K562 (cell line): Measurements from ENCODE around the gene RSRC1. TPM values are rescaled to one million over a fixed set of nuclear protein-coding genes. Genes with fewer than 3 reads are reported as not detected.

Experiments
- ATAC-seq: fragments of 200-7000 bp; cut with Tn5 transposase; 3 replicates; pipeline ENCODE4 v1.9.1; 2020; ENCODE audit warnings: moderate library complexity
- BruUV-seq: library from RNA; stranded (reverse); fragments of 400-500 nt; replicated peaks from 2 replicates; lab custom pipeline; 2021; lab: Mats Ljungman, UMichigan
- CTCF ChIA-PET: fragments of 300-600 bp; formaldehyde crosslinking; extraction: SDS; loops from one replicate; lab custom pipeline; 2021; ENCODE audit warnings: low intra/inter-chr PET ratio; lab: Yijun Ruan, JAX
- POLR2A ChIA-PET: fragments of 300-600, 350-650 bp; sonication (Branson Sonifier 250); formaldehyde crosslinking; extraction: SDS; loops from one replicate; lab custom pipeline; 2021; ENCODE audit warnings: antibody characterized with exemption, inconsistent platforms; lab: Yijun Ruan, JAX
- DNase-seq, 4 experiments: peaks; one replicate each; pipeline versions ENCODE4 v3.0.0 to v3.0.0-alpha.2; 2011 to 2018; ENCODE audit warnings: low spot score in 3 of 4, mixed read lengths in 3 of 4; ENCODE audit errors: extremely low read depth in 1 of 4
- FAIRE-seq: peaks from 2 replicates; lab custom pipeline; 2011; peaks lifted over from hg19 to GRCh38; lab: Jason Lieb, UNC
- H2AFZ ChIP-seq: 2 replicates; pipeline ENCODE4 v1.6.0; 2011; ENCODE audit warnings: low read depth, low read length, control low read depth, inconsistent platforms
- H3K27ac ChIP-seq: fragments of 200-600 bp; 3 replicates; pipeline ENCODE4 v1.8.0; 2011; ENCODE audit warnings: low read depth, mild to moderate bottlenecking, control low read depth, inconsistent platforms, low read length, moderate library complexity, mixed read lengths; ENCODE audit errors: extremely low read depth
- H3K27me3 ChIP-seq, 2 experiments: fragments of 300-600 bp in 1 of 2; 2 replicates in 1 of 2; 3 replicates in 1 of 2; pipeline versions ENCODE4 v1.6.0 to v1.8.0; 2011; ENCODE audit warnings: inconsistent platforms in 2 of 2, low read length in 2 of 2, mild to moderate bottlenecking in 1 of 2, mixed read lengths in 1 of 2, moderate library complexity in 1 of 2; ENCODE audit not compliant: control insufficient read depth in 2 of 2, insufficient read depth in 2 of 2
- H3K36me3 ChIP-seq: fragments of 300-600 bp; 3 replicates; pipeline ENCODE4 v1.8.0; 2011; ENCODE audit warnings: mild to moderate bottlenecking, low read length, inconsistent platforms; ENCODE audit not compliant: control insufficient read depth, insufficient read depth
- H3K4me1 ChIP-seq, 2 experiments: fragments of 200-600 bp in 1 of 2; replicated peaks in 1 of 2; 2 replicates in 1 of 2; 3 replicates in 1 of 2; pipeline versions ENCODE4 v1.5.1 to v1.8.0; 2011; ENCODE audit warnings: inconsistent platforms in 2 of 2, low read length in 2 of 2, mild to moderate bottlenecking in 1 of 2, mixed read lengths in 1 of 2, moderate library complexity in 1 of 2; ENCODE audit not compliant: control insufficient read depth in 2 of 2, insufficient read depth in 2 of 2
- H3K4me2 ChIP-seq: 2 replicates; pipeline ENCODE4 v1.6.1; 2011; ENCODE audit warnings: low read length, control low read depth, inconsistent platforms, mixed read lengths; ENCODE audit not compliant: insufficient read depth
- H3K4me3 ChIP-seq: fragments of 200-600 bp; sonication (generic), shearing (Covaris generic); 2 replicates; pipeline ENCODE4 v1.5.1; 2016; ENCODE audit warnings: control low read depth, inconsistent platforms
- H3K79me2 ChIP-seq: fragments of 200-600 bp; 3 replicates; pipeline ENCODE4 v1.8.0; 2011; ENCODE audit warnings: low read length, inconsistent platforms; ENCODE audit not compliant: control insufficient read depth, insufficient read depth
- H3K9ac ChIP-seq, 2 experiments: 2 replicates each; pipeline versions ENCODE4 v1.6.0 to v1.6.1; 2011; ENCODE audit warnings: low read depth in 2 of 2, low read length in 2 of 2, control low read depth in 1 of 2, inconsistent platforms in 1 of 2, mild to moderate bottlenecking in 1 of 2, mixed read lengths in 1 of 2; ENCODE audit not compliant: insufficient read depth in 1 of 2
- H3K9me1 ChIP-seq: one replicate; pipeline ENCODE4 v1.6.0; 2011; ENCODE audit warnings: inconsistent platforms, mild to moderate bottlenecking, low read length, moderate library complexity; ENCODE audit not compliant: control insufficient read depth, insufficient read depth
- H3K9me3 ChIP-seq: replicated peaks from 2 replicates; pipeline ENCODE4 v1.5.1; 2011; ENCODE audit warnings: low read depth, low read length, inconsistent platforms; ENCODE audit not compliant: control insufficient read depth, insufficient read depth
- H4K20me1 ChIP-seq: replicated peaks from 2 replicates; pipeline ENCODE4 v1.6.1; 2011; ENCODE audit warnings: low read length, inconsistent platforms, mixed read lengths; ENCODE audit not compliant: control insufficient read depth, insufficient read depth
- ARNT ChIP-seq, 2 experiments: fragments of 450-650 bp; IDR thresholded peaks; 2 replicates each; pipeline ENCODE4 v1.6.1; 2016; ENCODE audit warnings: mild to moderate bottlenecking in 1 of 2
- CTCF ChIP-seq, 3 experiments: IDR thresholded peaks in 2 of 3; conservative IDR thresholded peaks in 1 of 3; 2 replicates each; pipeline ENCODE4 v1.5.1; 2011 to 2012; ENCODE audit warnings: low read length in 3 of 3, mild to moderate bottlenecking in 3 of 3, control low read depth in 2 of 3, improper control_type of control experiment in 1 of 3, inconsistent platforms in 1 of 3, low read depth in 1 of 3, mixed read lengths in 1 of 3, moderate library complexity in 1 of 3; ENCODE audit not compliant: insufficient read depth in 2 of 3
- PRPF4 ChIP-seq: fragments of 200-400 bp; formaldehyde crosslinking; IDR thresholded peaks from one replicate; pipeline ENCODE4 v1.6.1; 2017; ENCODE audit warnings: low read length, low read depth, mild to moderate bottlenecking; ENCODE audit not compliant: insufficient read depth, poor library complexity, severe bottlenecking
- RAD21 ChIP-seq, 2 experiments: fragments of 250-450 bp in 1 of 2; fragments of 450-650 bp in 1 of 2; sonication (Bioruptor Pico) in 1 of 2; formaldehyde crosslinking in 1 of 2; IDR thresholded peaks in 1 of 2; conservative IDR thresholded peaks in 1 of 2; 2 replicates each; pipeline versions ENCODE4 v1.4.0 to v1.8.0; 2020 to 2022; ENCODE audit warnings: mild to moderate bottlenecking in 2 of 2, moderate library complexity in 1 of 2
- REST ChIP-seq, 2 experiments: fragments of 450-650 bp; formaldehyde crosslinking in 1 of 2; IDR thresholded peaks; 2 replicates each; pipeline versions ENCODE4 v1.4.0 to v1.6.1; 2014 to 2020; ENCODE audit warnings: mild to moderate bottlenecking in 2 of 2, borderline replicate concordance in 1 of 2, low read depth in 1 of 2
- USF2 ChIP-seq: sonication (generic); formaldehyde crosslinking; IDR thresholded peaks from 2 replicates; pipeline ENCODE4 v1.5.0; 2020; ENCODE audit warnings: missing genetic modification reagents
- WGBS: fragments of 100-300 bp; shearing (Covaris generic); methylation state at CpG from one replicate; pipeline ENCODE4 v1.1.6; 2016; ENCODE audit warnings: low coverage, mixed read lengths; ENCODE audit not compliant: insufficient coverage; ENCODE audit errors: missing lambda C conversion rate; 5-methylcytosine and 5-hydroxymethylcytosine counted together
- in situ Hi-C: fragments of 300-500 bp; cut with MboI; formaldehyde crosslinking; loops from 4 replicates; pipeline ENCODE4 v1.15.0; 2018; ENCODE audit warnings: inconsistent platforms, mixed read lengths
- intact Hi-C: fragments of 100-400 bp; cut with micrococcal nuclease; formaldehyde crosslinking; loops from 2 replicates; pipeline ENCODE4 v1.14.2; 2022
- polyA plus RNA-seq, 8 experiments: library from polyadenylated mRNA; depleted of rRNA in 4 of 8; stranded (reverse) in 5 of 8; unstranded in 3 of 8; fragments of >200 nt; fragmentation: Nextera tagmentation in 2 of 8; fragmentation: Illumina TruSeq in 1 of 8; extraction: Ambion mirVana in 2 of 8; extraction: Trizol in 1 of 8; gene quantifications; 2 replicates each; pipeline versions ENCODE4 v1.2.1 to v1.2.3, GENCODE V29; 2011 to 2014; ENCODE audit warnings: inconsistent platforms in 1 of 8, missing spikeins in 1 of 8
- total RNA-seq, 7 experiments: library from RNA; depleted of rRNA in 6 of 7; stranded (reverse); fragments of >200 nt in 6 of 7; fragmentation: Illumina TruSeq in 2 of 7; extraction: Trizol in 2 of 7; gene quantifications; 2 replicates each; pipeline versions ENCODE4 v1.2.1 to v1.2.3, GENCODE V29; 2011 to 2021; ENCODE audit warnings: low replicate concordance in 1 of 7

The RSRC1 gene
- total and polyA plus RNA-seq, 9 of the 15 experiments (the other 6 are each of a cell fraction or from before 2014, with no cell fraction given): 19.3 to 128 (median 75.5) TPM

GRCh38 chr3:158091531-158091930 lies 18.4 kb upstream of the RSRC1 start:
- CTCF ChIA-PET: no interaction called here
- H3K27me3 ChIP-seq: no peaks in the 10 kb centered on the region
- H4K20me1 ChIP-seq: no peaks in the 10 kb centered on the region
- no peak for TF ChIP-seq ARNT (IDR thresholded peaks at IDR 0.05)
- no peak for TF ChIP-seq USF2 (CRISPR knock-in tag)
- TF ChIP-seq PRPF4: no peak
- peak; percentile 57; the same call in 1 of the 2 replicates for TF ChIP-seq REST (IDR thresholded peaks at IDR 0.05; ENCODE audit: borderline replicate concordance)
- TF ChIP-seq REST (CRISPR knock-in tag; IDR thresholded peaks at IDR 0.05; ENCODE audit: low read depth): no peak
- peak; percentile 30 to 68 for TF ChIP-seq RAD21 (CRISPR knock-in tag; conservative IDR thresholded peaks at IDR 0.05 in 1 of 2, IDR thresholded peaks at IDR 0.05 in 1 of 2)
- peak; percentile 39 to 58 (median 45); a peak in 5 of 6 replicates for TF ChIP-seq CTCF (IDR thresholded peaks at IDR 0.05 in 2 of 3, conservative IDR thresholded peaks at IDR 0.05 in 1 of 3; ENCODE audit: insufficient read depth in 2 of 3, low read depth in 1 of 3, low read length in 3 of 3)
- TF ChIP-seq, all 486 proteins: peak for 3
- Histone ChIP-seq H3K9me1 (no peaks in the 10 kb centered on the region), H3K4me2 (no peak overlapping the region), H3K4me1 (no peaks in the 10 kb centered on the region), H3K27ac (no peak overlapping the region), H3K4me3 (no peak overlapping the region), H3K36me3 (no peaks in the 10 kb centered on the region), H3K9ac (no peak overlapping the region), H2AFZ (peak overlapping the region; percentile 42; the same call in 1 of the 2 replicates), H3K79me2 (no peaks in the 10 kb centered on the region), H3K9me3 (peaks cover 4% of the 10 kb centered on the region; the same call in 1 of the 2 replicates)
- DNase-seq (peak in 2 of 4 experiments; percentile 18 to 43), ATAC-seq (peak; percentile 91), FAIRE-seq (peak; percentile 76)
- in situ Hi-C loops: no loop called here
- POLR2A ChIA-PET: no interaction called here
- intact Hi-C loops: loop anchor here (1.0 to 5.0 kb wide), 3 partner anchors 221 to 343 kb away; no protein-coding TSS in a partner anchor
- BruUV-seq: no TSS peak
- WGBS: 13% methylated on average over 5 of the region's 5 CpGs
